ENCODE results near the gene NTHL1. TPM values are rescaled to one million over a fixed set of nuclear protein-coding genes. Genes with fewer than 3 reads are reported as not detected.
A peak's percentile ranks its signal among the peaks of the same experiment; 100 is the strongest.

The NTHL1 gene
- total and polyA plus RNA-seq, 2 of the 13 experiments (the other 11 are each of a cell fraction or from before 2014, with no cell fraction given), result 47.5 to 64.9 TPM

- TF ChIP-seq CHCHD3 (CRISPR knock-in tag; IDR thresholded peaks at IDR 0.05), result no peak
- peak; percentile 90 for TF ChIP-seq ZHX2 (IDR thresholded peaks at IDR 0.05; ENCODE audit: low read depth)
- TF ChIP-seq ZHX2 (CRISPR knock-in tag; IDR thresholded peaks at IDR 0.05; ENCODE audit: borderline replicate concordance), result no peak
- TF ChIP-seq CEBPG (CRISPR knock-in tag; IDR thresholded peaks at IDR 0.05), result peak; percentile 72
- TF ChIP-seq ISL2 (CRISPR knock-in tag; IDR thresholded peaks at IDR 0.05), result peak; percentile 15; the same call in 1 of the 2 replicates
- TF ChIP-seq AKNA (CRISPR knock-in tag; IDR thresholded peaks at IDR 0.05; ENCODE audit: borderline replicate concordance), result no peak
- TF ChIP-seq MED13 (CRISPR knock-in tag; IDR thresholded peaks at IDR 0.05), result no peak
- TF ChIP-seq MTF2 (CRISPR knock-in tag; IDR thresholded peaks at IDR 0.05; ENCODE audit: borderline replicate concordance), result no peak
- peak; percentile 65; the same call in 1 of the 2 replicates for TF ChIP-seq SP4 (CRISPR knock-in tag; IDR thresholded peaks at IDR 0.05)
- TF ChIP-seq ZNF329 (CRISPR knock-in tag; IDR thresholded peaks at IDR 0.05; ENCODE audit: low read depth), result no peak; the same call in 1 of the 2 replicates
- TF ChIP-seq MLX (CRISPR knock-in tag; IDR thresholded peaks at IDR 0.05), result peak; percentile 75
- peak; percentile 77 for TF ChIP-seq ELF3 (CRISPR knock-in tag; IDR thresholded peaks at IDR 0.05)
- peak; percentile 92 for TF ChIP-seq BCL3 (CRISPR knock-in tag; IDR thresholded peaks at IDR 0.05)
- no peak; the same call in none of the 2 replicates for TF ChIP-seq BORCS8-MEF2B (CRISPR knock-in tag; IDR thresholded peaks at IDR 0.05)
- peak; percentile 57; the same call in 1 of the 2 replicates for TF ChIP-seq SNAI1 (CRISPR knock-in tag; IDR thresholded peaks at IDR 0.05; ENCODE audit: borderline replicate concordance)
- peak; percentile 94 for TF ChIP-seq HOXA3 (CRISPR knock-in tag; IDR thresholded peaks at IDR 0.05)
Measured at GRCh38 chr16:2047330-2048115, at the start of gene NTHL1, which contains the start of gene TSC2 (continued).
